ENCODE measurements around the gene SMARCD2. TPM values are rescaled to one million over a fixed set of nuclear protein-coding genes. Genes with fewer than 3 reads are reported as not detected.

The SMARCD2 gene
- total and polyA plus RNA-seq, 2 of the 13 experiments (the other 11 are each of a cell fraction or from before 2014, with no cell fraction given) = 122 to 150 TPM

DNA sequence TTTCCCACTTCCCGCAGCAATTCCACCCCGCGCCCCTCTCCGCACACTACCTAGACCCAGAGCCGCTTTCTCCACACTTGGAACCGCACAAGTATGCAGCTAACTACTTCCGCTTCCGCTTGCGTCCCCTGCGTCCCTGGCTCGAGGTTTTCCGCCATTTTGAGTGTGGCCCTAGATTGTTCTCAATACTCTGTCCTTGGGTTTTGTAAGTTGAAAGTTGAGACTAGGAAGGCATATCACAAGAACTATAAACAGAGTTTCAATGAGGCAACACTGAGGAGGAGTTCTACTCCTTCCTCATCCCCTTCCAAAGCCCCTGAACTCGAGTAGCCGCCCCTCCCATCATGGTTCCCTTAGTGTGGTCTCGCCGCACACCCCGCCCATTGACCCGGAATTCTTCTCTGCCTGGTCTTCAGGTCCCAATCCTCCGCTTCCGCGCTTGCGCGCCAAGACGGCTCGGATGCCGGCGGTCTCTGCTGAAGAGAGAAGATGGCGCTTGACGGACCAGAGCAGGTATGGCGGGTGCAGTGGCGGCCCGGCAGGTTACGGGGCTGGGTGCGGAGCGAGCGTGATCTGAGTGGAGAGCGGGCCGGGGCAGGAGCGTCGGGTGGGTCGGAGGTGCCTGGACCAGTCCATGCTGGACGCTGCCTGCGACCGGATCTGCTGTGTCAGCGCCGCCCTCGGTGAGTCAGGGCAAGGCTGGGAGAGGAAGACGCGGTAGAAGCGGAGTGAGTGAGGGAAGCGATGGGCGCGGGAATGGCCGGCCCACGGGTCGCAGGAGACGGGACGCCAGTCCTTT lies 15.3 kb downstream of the SMARCD2 start, which contains the start of the genes FTSJ3 and PSMC5 (continued):
- TF ChIP-seq ATM (IDR thresholded peaks at IDR 0.05; ENCODE audit: borderline replicate concordance) = no peak
- peak; percentile 82; the same call in 1 of the 2 replicates for TF ChIP-seq WIZ (CRISPR knock-in tag; IDR thresholded peaks at IDR 0.05)
- TF ChIP-seq KDM4B (CRISPR knock-in tag; IDR thresholded peaks at IDR 0.05) = peak; percentile 79
- TF ChIP-seq, protein P1, sequence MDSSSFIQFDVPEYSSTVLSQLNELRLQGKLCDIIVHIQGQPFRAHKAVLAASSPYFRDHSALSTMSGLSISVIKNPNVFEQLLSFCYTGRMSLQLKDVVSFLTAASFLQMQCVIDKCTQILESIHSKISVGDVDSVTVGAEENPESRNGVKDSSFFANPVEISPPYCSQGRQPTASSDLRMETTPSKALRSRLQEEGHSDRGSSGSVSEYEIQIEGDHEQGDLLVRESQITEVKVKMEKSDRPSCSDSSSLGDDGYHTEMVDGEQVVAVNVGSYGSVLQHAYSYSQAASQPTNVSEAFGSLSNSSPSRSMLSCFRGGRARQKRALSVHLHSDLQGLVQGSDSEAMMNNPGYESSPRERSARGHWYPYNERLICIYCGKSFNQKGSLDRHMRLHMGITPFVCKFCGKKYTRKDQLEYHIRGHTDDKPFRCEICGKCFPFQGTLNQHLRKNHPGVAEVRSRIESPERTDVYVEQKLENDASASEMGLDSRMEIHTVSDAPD (CRISPR knock-in tag; IDR thresholded peaks at IDR 0.05) = no peak
- peak; percentile 100 for TF ChIP-seq ZNF34 (CRISPR knock-in tag; IDR thresholded peaks at IDR 0.05; ENCODE audit: borderline replicate concordance)
- TF ChIP-seq, protein P2, sequence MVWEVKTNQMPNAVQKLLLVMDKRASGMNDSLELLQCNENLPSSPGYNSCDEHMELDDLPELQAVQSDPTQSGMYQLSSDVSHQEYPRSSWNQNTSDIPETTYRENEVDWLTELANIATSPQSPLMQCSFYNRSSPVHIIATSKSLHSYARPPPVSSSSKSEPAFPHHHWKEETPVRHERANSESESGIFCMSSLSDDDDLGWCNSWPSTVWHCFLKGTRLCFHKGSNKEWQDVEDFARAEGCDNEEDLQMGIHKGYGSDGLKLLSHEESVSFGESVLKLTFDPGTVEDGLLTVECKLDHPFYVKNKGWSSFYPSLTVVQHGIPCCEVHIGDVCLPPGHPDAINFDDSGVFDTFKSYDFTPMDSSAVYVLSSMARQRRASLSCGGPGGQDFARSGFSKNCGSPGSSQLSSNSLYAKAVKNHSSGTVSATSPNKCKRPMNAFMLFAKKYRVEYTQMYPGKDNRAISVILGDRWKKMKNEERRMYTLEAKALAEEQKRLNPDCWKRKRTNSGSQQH (CRISPR knock-in tag; IDR thresholded peaks at IDR 0.05; ENCODE audit: low read depth) = peak; percentile 83; the same call in 1 of the 2 replicates
- TF ChIP-seq ZNF713 (CRISPR knock-in tag; IDR thresholded peaks at IDR 0.05) = no peak
- TF ChIP-seq KAT7 (CRISPR knock-in tag; IDR thresholded peaks at IDR 0.05; ENCODE audit: borderline replicate concordance) = peak; percentile 98
- TF ChIP-seq, protein P3, sequence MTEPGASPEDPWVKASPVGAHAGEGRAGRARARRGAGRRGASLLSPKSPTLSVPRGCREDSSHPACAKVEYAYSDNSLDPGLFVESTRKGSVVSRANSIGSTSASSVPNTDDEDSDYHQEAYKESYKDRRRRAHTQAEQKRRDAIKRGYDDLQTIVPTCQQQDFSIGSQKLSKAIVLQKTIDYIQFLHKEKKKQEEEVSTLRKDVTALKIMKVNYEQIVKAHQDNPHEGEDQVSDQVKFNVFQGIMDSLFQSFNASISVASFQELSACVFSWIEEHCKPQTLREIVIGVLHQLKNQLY (CRISPR knock-in tag; IDR thresholded peaks at IDR 0.05) = no peak
- no peak for TF ChIP-seq ZBTB7A (CRISPR knock-in tag; IDR thresholded peaks at IDR 0.05)
- peak; percentile 36; the same call in 1 of the 2 replicates for TF ChIP-seq FOXA3 (CRISPR knock-in tag; IDR thresholded peaks at IDR 0.05)
- TF ChIP-seq ZNF788 (CRISPR knock-in tag; IDR thresholded peaks at IDR 0.05; ENCODE audit: borderline replicate concordance) = peak; percentile 72; the same call in 1 of the 2 replicates
- TF ChIP-seq JUN (CRISPR knock-in tag; IDR thresholded peaks at IDR 0.05) = peak; percentile 64; the same call in 1 of the 2 replicates
- peak; percentile 94 for TF ChIP-seq TAF1 (CRISPR knock-in tag; IDR thresholded peaks at IDR 0.05)
- TF ChIP-seq MLXIP (CRISPR knock-in tag; IDR thresholded peaks at IDR 0.05; ENCODE audit: borderline replicate concordance) = no peak
- TF ChIP-seq SNRNP70 (IDR thresholded peaks at IDR 0.05; ENCODE audit: low read depth, low read length) = no peak
- no peak for TF ChIP-seq RFX3 (CRISPR knock-in tag; IDR thresholded peaks at IDR 0.05)
- TF ChIP-seq ZNF503 (CRISPR knock-in tag; IDR thresholded peaks at IDR 0.05) = peak; percentile 51; the same call in 1 of the 2 replicates
- peak; percentile 87 for TF ChIP-seq POLR2AphosphoS2 (IDR thresholded peaks at IDR 0.05; ENCODE audit: low read depth, low read length)
- TF ChIP-seq ZBTB7B (CRISPR knock-in tag; IDR thresholded peaks at IDR 0.05) = no peak
- peak; percentile 84 for TF ChIP-seq ZNF777 (CRISPR knock-in tag; IDR thresholded peaks at IDR 0.05)
- TF ChIP-seq ZNF629 (CRISPR knock-in tag; conservative IDR thresholded peaks at IDR 0.05) = peak; percentile 51
- TF ChIP-seq NCOA1 (CRISPR knock-in tag; IDR thresholded peaks at IDR 0.05) = peak; percentile 79; the same call in 1 of the 2 replicates
